Naive thymus-derived CD8-positive, alpha-beta T cell (primary cell): Measurements from ENCODE around the gene COL16A1. TPM values are rescaled to one million over a fixed set of nuclear protein-coding genes. Genes with fewer than 3 reads are reported as not detected.

Experiments
- ATAC-seq, 2 donors: fragments of 150-1000 bp; cut with Tn5 transposase in 1 of 2; sonication (Bioruptor Pico), chemical (Tn5 transposase) in 1 of 2; 1 replicate in 1 of 2; 2 replicates in 1 of 2; pipeline ENCODE4 v1.10.0; 2021; ENCODE audit warnings: mild to moderate bottlenecking in 2 of 2, moderate library complexity in 2 of 2
- POLR2A ChIA-PET: fragments of 350-600 bp; sonication (Branson Sonifier 250); formaldehyde crosslinking; loops from one replicate; lab custom pipeline; 2021; ENCODE audit warnings: antibody characterized with exemption; lab: Charles Lee
- DNase-seq, 10 donors: peaks; one replicate each; pipeline versions ENCODE4 v3.0.0 to v3.0.0-alpha.2; 2020 to 2022
- H3K27ac Mint-ChIP-seq, 10 donors: one replicate each; pipeline ENCODE4 v1.8.0; 2020 to 2022; ENCODE audit warnings: mild to moderate bottlenecking in 10 of 10, mixed read lengths in 10 of 10, moderate library complexity in 4 of 10, inconsistent platforms in 1 of 10
- H3K27me3 Mint-ChIP-seq, 5 donors: one replicate each; pipeline ENCODE4 v1.8.0; 2021 to 2022; ENCODE audit warnings: mixed read lengths in 5 of 5
- H3K36me3 Mint-ChIP-seq, 3 donors: one replicate each; pipeline ENCODE4 v1.8.0; 2020 to 2022; ENCODE audit warnings: mixed read lengths in 3 of 3, mild to moderate bottlenecking in 2 of 3, inconsistent platforms in 1 of 3
- H3K4me1 Mint-ChIP-seq, 4 donors: one replicate each; pipeline ENCODE4 v1.8.0; 2021 to 2022; ENCODE audit warnings: mixed read lengths in 4 of 4
- H3K4me3 Mint-ChIP-seq, 10 donors: one replicate each; pipeline ENCODE4 v1.8.0; 2020 to 2022; ENCODE audit warnings: mild to moderate bottlenecking in 10 of 10, mixed read lengths in 10 of 10, moderate library complexity in 6 of 10, inconsistent platforms in 1 of 10
- H3K9me3 Mint-ChIP-seq, 9 donors: one replicate each; pipeline ENCODE4 v1.8.0; 2020 to 2022; ENCODE audit warnings: mixed read lengths in 9 of 9, mild to moderate bottlenecking in 3 of 9, inconsistent platforms in 1 of 9, moderate library complexity in 1 of 9
- polyA plus RNA-seq, 3 donors: library from polyadenylated mRNA; unstranded; fragments of 300-500 nt; fragmentation: Illumina TruSeq; gene quantifications; one replicate each; pipeline ENCODE4 v1.2.3, GENCODE V29; 2021
- total RNA-seq, 8 experiments: library from RNA in 2 of 8; stranded (reverse) in 2 of 8; gene quantifications; one replicate each; pipeline ENCODE4 v1.2.3 and lab custom pipeline; 2021 to 2026

Gene COL16A1
- total and polyA plus RNA-seq, 5 experiments from 2014 or later: 0.20 TPM; not detected in 4

GRCh38 chr1:31689379-31689778 is 14.4 kb downstream of the COL16A1 start:
- no peaks in the 10 kb centered on the region for H3K4me1 Mint-ChIP-seq
- no peaks in the 10 kb centered on the region for H3K36me3 Mint-ChIP-seq
- POLR2A ChIA-PET: no interaction called here
- no peak overlapping the region for H3K27ac Mint-ChIP-seq
- ATAC-seq (no peak), DNase-seq (no peak)
- H3K27me3 Mint-ChIP-seq: peaks cover 5 to 24% (median 9%) of the 10 kb centered on the region in 5 donors
- H3K4me3 Mint-ChIP-seq: no peak overlapping the region
- no peaks in the 10 kb centered on the region for H3K9me3 Mint-ChIP-seq

DNA sequence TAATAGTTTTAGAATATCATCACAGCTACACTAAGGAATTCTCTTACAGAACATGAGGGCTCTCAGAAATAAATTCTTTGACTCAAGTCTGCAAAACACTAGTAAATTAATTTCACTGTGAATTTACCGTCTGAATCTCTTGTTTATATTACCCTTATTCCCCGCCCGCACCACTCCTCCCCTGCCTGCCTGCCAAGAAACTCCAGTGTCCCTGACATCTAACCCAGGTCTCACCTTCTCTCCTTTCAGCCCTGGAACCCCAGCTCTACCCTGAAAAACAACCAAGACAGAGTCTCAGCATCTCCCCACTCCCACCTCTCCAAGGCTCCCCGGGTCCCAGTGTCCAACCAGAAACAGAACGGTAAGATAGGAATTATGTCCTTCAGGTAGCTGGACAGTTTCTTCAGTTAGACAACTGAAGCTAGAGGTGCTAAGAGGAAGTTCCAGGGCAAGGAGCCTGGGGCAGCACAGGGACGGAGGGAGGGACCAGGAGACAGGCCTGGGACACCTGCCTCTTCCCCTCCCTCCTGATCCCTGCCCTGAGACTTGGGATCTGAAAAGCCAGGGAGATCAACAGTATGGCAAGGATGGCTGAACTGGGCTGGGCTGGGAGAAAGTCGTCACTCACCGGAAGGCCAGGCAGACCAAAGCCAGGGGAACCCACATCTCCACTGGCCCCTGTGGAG is 15.4 kb downstream of the COL16A1 start:
- Mint-ChIP-seq H3K27ac (peak overlapping the region in 1 of 10 donors; percentile 43), H3K4me1 (no peaks in the 10 kb centered on the region), H3K4me3 (no peak overlapping the region), H3K27me3 (peaks cover 5 to 24% (median 6%) of the 10 kb centered on the region in 5 donors), H3K36me3 (no peaks in the 10 kb centered on the region), H3K9me3 (no peaks in the 10 kb centered on the region)
- POLR2A ChIA-PET: no interaction called here
- DNase-seq (no peak), ATAC-seq (no peak)

DNA sequence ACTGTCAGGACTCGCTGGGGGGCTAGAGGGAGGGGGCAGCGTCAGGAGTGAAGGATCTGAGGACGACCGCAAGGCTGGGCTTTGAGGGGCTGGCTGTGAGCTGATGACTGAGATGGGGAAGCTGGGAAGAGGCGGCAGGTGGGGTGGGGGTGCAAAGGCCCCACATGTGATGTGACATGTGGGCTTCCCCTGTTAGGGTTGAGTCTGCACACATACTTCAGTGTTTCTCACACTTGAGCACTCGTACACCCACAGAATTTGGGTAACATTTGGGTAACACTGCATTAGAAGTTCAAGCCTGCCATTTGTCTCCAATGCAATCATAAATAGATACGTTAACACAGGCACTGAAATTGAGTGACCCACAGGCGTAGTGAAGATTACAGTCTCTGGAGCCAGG is 16.2 kb downstream of the COL16A1 start:
- no peak for DNase-seq

DNA sequence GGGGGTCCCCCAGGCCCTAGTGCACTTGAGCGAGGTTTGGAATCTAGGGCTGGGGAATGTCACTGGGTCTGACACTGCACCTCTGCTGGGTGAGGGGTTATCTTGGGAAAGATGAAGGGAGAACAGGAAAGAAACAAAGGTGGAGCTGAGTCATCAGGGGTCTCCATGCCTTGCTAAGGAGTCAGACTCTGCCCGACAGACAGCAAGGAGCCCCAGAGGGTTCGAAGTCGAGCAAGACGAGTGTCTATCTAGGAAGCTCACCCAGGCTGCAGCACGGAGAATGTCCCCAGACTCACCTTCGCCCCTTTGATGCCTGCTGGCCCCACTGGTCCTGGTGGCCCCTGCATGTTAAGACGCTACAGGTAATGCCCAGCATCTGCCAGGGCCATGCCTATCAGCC is 18.0 kb downstream of the COL16A1 start:
- DNase-seq (no peak), ATAC-seq (no peak)
- Mint-ChIP-seq H3K36me3 (no peaks in the 10 kb centered on the region), H3K4me1 (no peaks in the 10 kb centered on the region), H3K27me3 (peaks cover 5 to 24% (median 9%) of the 10 kb centered on the region in 5 donors), H3K27ac (no peak overlapping the region), H3K4me3 (no peak overlapping the region), H3K9me3 (no peaks in the 10 kb centered on the region)
- POLR2A ChIA-PET: no interaction called here

More for the DNA sequence above, 16.2 kb downstream of the COL16A1 start:
- Mint-ChIP-seq H3K36me3 (no peaks in the 10 kb centered on the region), H3K27me3 (peaks cover 5 to 24% (median 6%) of the 10 kb centered on the region in 5 donors), H3K27ac (no peak overlapping the region), H3K4me1 (no peaks in the 10 kb centered on the region), H3K4me3 (no peak overlapping the region), H3K9me3 (no peaks in the 10 kb centered on the region)
- POLR2A ChIA-PET: interaction anchor here (0.7 kb wide), 1 partner anchor 11 kb away, joined by 3 read pairs; no protein-coding TSS in a partner anchor
- no peak for ATAC-seq

GRCh38 chr1:31683997-31684396 is 19.8 kb downstream of the COL16A1 start:
- no peaks in the 10 kb centered on the region for H3K4me1 Mint-ChIP-seq
- ATAC-seq: no peak
- DNase-seq: no peak
- POLR2A ChIA-PET: no interaction called here
- H3K27ac Mint-ChIP-seq: no peak overlapping the region
- no peaks in the 10 kb centered on the region for H3K9me3 Mint-ChIP-seq
- H3K36me3 Mint-ChIP-seq: no peaks in the 10 kb centered on the region
- H3K4me3 Mint-ChIP-seq: no peak overlapping the region
- H3K27me3 Mint-ChIP-seq: peaks cover 5 to 24% (median 9%) of the 10 kb centered on the region in 5 donors

- Mint-ChIP-seq H3K27me3 (peaks cover 2 to 19% (median 6%) of the 10 kb centered on the region in 5 donors), H3K4me1 (no peaks in the 10 kb centered on the region), H3K36me3 (no peaks in the 10 kb centered on the region), H3K27ac (no peak overlapping the region), H3K4me3 (no peak overlapping the region), H3K9me3 (no peaks in the 10 kb centered on the region)
- POLR2A ChIA-PET: no interaction called here
- ATAC-seq (no peak), DNase-seq (no peak)
Measured at GRCh38 chr1:31681415-31681814, 22.4 kb downstream of the COL16A1 start.

- H3K4me1 Mint-ChIP-seq: no peaks in the 10 kb centered on the region
- no peaks in the 10 kb centered on the region for H3K36me3 Mint-ChIP-seq
- H3K4me3 Mint-ChIP-seq: no peak overlapping the region
- H3K27ac Mint-ChIP-seq: no peak overlapping the region
- ATAC-seq (no peak), DNase-seq (no peak)
- POLR2A ChIA-PET: no interaction called here
- peaks cover 2 to 15% (median 4%) of the 10 kb centered on the region in 5 donors for H3K27me3 Mint-ChIP-seq
- H3K9me3 Mint-ChIP-seq: no peaks in the 10 kb centered on the region
Measured at GRCh38 chr1:31679676-31680230, 24.1 kb downstream of the COL16A1 start.

DNA sequence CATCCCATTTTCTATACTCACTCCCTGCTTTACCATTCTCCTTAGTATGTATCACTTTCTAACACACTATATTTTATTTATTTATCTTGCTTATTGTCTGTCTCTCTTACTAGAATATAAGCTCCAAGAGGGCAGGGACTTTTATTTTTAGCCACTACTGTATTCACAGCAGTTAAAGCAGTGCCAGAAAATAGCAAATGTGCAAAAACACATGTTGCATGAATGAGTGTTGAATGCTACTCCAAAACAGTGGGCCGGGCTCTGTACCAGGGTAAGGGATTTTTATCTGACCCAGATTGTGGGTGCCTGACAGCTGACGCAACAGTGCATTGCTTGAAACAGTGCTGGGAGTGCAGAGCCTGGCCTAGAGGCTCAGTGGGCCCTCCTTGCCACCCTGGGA is 24.7 kb downstream of the COL16A1 start:
- POLR2A ChIA-PET: no interaction called here
- no peak overlapping the region for H3K27ac Mint-ChIP-seq
- H3K27me3 Mint-ChIP-seq: peaks cover 0 to 13% (median 4%) of the 10 kb centered on the region in 5 donors
- DNase-seq: no peak
- H3K4me3 Mint-ChIP-seq: no peak overlapping the region
- no peaks in the 10 kb centered on the region for H3K9me3 Mint-ChIP-seq
- no peaks in the 10 kb centered on the region for H3K36me3 Mint-ChIP-seq
- H3K4me1 Mint-ChIP-seq: no peaks in the 10 kb centered on the region
- no peak for ATAC-seq

DNA sequence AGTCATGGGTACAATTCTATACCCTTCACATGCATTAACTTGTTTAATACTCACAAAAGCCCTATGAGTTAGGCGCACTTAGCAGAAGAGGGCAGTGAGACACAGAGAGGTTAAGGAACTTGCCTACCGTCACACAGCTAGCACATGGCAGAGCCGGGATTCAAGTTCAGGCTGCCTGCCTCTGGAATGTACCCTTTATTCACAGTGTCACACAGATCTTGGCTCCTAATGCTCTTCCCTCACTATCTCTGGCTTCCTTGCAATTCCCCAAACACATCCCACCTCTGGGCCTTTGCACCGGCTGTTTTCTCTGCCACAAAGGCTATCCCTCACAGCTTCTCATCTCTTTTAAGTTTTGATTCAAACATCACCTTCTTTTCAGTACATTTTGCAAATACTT is 25.1 kb downstream of the COL16A1 start:
- POLR2A ChIA-PET: no interaction called here
- Mint-ChIP-seq H3K4me3 (no peak overlapping the region), H3K9me3 (no peaks in the 10 kb centered on the region), H3K27me3 (peaks cover 0 to 13% (median 4%) of the 10 kb centered on the region in 5 donors), H3K4me1 (no peaks in the 10 kb centered on the region), H3K36me3 (no peaks in the 10 kb centered on the region), H3K27ac (no peak overlapping the region)
- ATAC-seq: no peak
- DNase-seq: no peak

DNA sequence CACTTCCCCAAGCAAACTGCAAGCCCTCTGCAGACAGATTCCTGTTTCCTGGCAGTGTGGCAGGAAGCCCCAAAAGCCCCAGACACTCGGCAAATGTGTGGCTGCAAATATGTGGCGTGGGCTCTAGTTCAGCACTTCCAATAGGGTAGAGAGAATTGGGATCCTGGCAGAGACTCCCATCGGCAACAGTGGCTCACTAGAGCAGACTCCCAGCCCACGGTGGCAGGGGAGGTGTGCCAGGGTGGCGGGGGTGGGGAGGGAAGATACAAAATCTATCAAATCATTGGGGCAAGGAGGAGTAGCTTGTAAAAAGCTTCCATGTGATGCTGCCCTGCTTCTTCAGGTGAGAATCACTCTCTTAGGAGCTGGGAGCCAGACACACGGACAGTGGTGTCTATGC is 25.9 kb downstream of the COL16A1 start:
- no peak for ATAC-seq
- DNase-seq: no peak
- no peak overlapping the region for H3K27ac Mint-ChIP-seq

GRCh38 chr1:31677401-31677800 is 26.4 kb downstream of the COL16A1 start:
- Mint-ChIP-seq H3K4me3 (no peak overlapping the region), H3K27me3 (peaks cover 0 to 13% (median 4%) of the 10 kb centered on the region in 5 donors), H3K36me3 (no peaks in the 10 kb centered on the region), H3K9me3 (no peaks in the 10 kb centered on the region), H3K4me1 (no peaks in the 10 kb centered on the region), H3K27ac (no peak overlapping the region)
- POLR2A ChIA-PET: no interaction called here
- no peak for DNase-seq
- ATAC-seq: no peak

More for the DNA sequence above, 25.9 kb downstream of the COL16A1 start:
- Mint-ChIP-seq H3K36me3 (no peaks in the 10 kb centered on the region), H3K9me3 (no peaks in the 10 kb centered on the region), H3K27me3 (peaks cover 0 to 13% (median 4%) of the 10 kb centered on the region in 5 donors), H3K4me1 (no peaks in the 10 kb centered on the region), H3K4me3 (no peak overlapping the region)
- POLR2A ChIA-PET: no interaction called here

DNA sequence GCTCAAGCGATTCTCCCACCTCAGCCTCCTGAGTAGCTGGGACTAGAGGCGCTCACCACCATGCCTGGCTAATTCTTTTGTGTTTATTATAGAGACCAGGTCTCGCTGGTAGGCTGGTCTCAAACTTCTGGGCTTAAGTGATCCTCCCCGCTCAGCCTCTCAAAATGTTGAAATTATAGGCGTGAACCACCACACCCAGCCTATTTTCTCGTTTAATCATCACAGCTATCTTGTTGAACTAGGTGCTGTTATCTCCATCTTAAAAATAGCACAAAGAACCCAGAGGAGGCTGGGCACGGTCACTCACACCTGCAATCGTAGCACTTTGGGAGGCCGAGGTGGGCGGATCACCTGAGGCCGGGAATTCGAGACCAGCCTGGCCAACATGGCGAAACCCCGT is 28.1 kb downstream of the COL16A1 start:
- Mint-ChIP-seq H3K27ac (no peak overlapping the region), H3K27me3 (peaks cover 0 to 11% (median 7%) of the 10 kb centered on the region in 5 donors), H3K4me3 (no peak overlapping the region), H3K4me1 (peaks cover 0 to 6% (median 3%) of the 10 kb centered on the region in 4 donors), H3K36me3 (no peaks in the 10 kb centered on the region), H3K9me3 (no peaks in the 10 kb centered on the region)
- DNase-seq (no peak), ATAC-seq (no peak)
- POLR2A ChIA-PET: interaction anchor here (0.7 kb wide), 1 partner anchor 8 kb away, joined by 3 read pairs; no protein-coding TSS in a partner anchor

- peaks cover 3 to 9% (median 6%) of the 10 kb centered on the region in 4 donors for H3K4me1 Mint-ChIP-seq
- H3K4me3 Mint-ChIP-seq: no peak overlapping the region
- DNase-seq (no peak), ATAC-seq (no peak)
- H3K27ac Mint-ChIP-seq: no peak overlapping the region
- POLR2A ChIA-PET: interaction anchor here (0.7 kb wide), 1 partner anchor 8 kb away, joined by 3 read pairs; no protein-coding TSS in a partner anchor
- H3K27me3 Mint-ChIP-seq: peaks cover 0 to 14% (median 9%) of the 10 kb centered on the region in 5 donors
- H3K36me3 Mint-ChIP-seq: no peaks in the 10 kb centered on the region
- no peaks in the 10 kb centered on the region for H3K9me3 Mint-ChIP-seq
Measured at GRCh38 chr1:31675161-31675560, 28.7 kb downstream of the COL16A1 start.
